Measurements from ENCODE around the gene THSD4.
"Not testable (repeated sequence)": the region's sequence is repeated elsewhere in the genome, so short reads cannot be mapped to it uniquely, and the experiment has no call there.

Gene THSD4

DNA sequence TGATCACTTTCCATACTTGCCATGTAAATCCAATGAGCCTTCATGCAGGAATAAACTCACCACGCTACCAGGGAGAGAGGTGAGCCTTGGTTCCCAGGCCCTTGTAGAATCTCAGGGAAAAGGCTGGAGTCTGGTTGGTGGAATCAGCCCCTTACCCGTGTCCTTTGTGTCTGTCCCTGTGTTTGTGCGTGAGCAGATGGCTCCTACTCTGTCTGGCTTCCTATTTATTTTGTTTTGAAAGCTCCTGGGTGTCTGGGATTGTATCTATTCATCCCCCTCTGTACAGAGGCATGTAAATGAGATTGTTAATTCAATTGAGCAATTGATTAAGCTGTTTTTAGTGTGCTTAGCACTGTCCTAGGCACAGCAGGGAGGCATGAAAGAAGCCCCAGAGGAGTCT lies 278.1 kb downstream of the THSD4 start:
- no peak for DNase-seq

- no peak for DNase-seq
Observed at GRCh38 chr15:71396536-71397125, 281.4 kb downstream of the THSD4 start.

DNA sequence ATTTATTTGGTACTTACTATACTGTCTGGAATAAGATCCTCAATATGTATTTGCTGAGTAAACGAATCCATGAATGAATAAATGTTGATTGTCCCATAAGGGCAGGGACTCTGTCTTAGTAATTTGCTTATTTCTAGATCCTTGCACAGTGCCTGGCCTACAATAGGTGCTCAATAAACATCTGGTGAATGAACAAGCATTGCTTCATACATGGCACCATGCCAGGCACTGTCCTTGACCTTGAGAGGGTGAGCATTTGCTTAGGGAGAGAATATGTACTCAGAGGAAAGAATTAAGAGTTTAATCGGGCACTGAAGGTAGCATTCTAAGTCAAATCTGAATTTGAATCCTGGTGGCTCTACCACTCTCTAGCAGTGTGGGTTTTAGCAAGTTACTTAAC lies 282.1 kb downstream of the THSD4 start:
- DNase-seq = no peak

- no peak for DNase-seq
Observed at GRCh38 chr15:71400294-71400693, 285.0 kb downstream of the THSD4 start.

DNA sequence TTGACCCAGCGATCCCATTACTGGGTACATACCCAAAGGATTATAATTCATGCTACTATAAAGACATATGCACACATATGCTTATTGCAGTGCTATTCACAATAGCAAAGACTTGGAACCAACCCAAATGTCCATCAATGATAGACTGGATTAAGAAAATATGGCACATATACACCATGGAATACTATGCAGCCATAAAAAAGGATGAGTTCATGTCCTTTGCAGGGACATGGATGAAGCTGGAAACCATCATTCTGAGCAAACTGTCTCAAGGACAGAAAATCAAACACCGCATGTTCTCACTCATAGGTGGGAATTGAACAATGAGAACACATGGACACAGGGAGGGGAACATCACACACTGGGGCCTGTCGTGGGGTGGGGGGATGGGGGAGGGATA lies 286.5 kb downstream of the THSD4 start:
- DNase-seq = not testable (repeated sequence)

GRCh38 chr15:71409541-71409940 lies 294.3 kb downstream of the THSD4 start:
- DNase-seq = no peak

- no peak for DNase-seq
Observed at GRCh38 chr15:71410347-71410746, 295.1 kb downstream of the THSD4 start.

GRCh38 chr15:71411538-71412482 lies 296.5 kb downstream of the THSD4 start:
- DNase-seq = no peak

GRCh38 chr15:71413419-71413818 lies 298.1 kb downstream of the THSD4 start:
- DNase-seq = no peak

DNA sequence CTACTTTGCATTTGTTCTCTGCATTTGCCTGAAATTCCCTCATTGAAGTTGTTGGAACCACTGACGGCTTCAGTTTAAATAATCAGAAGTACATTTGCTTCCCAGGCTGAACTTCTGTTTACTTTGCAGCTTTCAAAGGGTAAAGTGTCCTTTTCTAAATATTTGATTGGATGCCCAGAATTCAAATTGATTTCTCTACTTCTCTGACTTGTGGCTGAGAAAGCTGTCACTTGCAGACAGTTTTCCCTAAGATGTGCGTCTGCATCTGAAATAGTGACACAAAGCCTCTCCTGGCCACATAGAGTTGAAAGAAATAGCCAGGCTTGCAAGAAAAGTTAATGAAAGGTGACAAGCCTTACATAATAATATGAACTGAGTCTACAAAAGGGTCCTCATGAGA lies 299.6 kb downstream of the THSD4 start:
- DNase-seq = no peak

DNA sequence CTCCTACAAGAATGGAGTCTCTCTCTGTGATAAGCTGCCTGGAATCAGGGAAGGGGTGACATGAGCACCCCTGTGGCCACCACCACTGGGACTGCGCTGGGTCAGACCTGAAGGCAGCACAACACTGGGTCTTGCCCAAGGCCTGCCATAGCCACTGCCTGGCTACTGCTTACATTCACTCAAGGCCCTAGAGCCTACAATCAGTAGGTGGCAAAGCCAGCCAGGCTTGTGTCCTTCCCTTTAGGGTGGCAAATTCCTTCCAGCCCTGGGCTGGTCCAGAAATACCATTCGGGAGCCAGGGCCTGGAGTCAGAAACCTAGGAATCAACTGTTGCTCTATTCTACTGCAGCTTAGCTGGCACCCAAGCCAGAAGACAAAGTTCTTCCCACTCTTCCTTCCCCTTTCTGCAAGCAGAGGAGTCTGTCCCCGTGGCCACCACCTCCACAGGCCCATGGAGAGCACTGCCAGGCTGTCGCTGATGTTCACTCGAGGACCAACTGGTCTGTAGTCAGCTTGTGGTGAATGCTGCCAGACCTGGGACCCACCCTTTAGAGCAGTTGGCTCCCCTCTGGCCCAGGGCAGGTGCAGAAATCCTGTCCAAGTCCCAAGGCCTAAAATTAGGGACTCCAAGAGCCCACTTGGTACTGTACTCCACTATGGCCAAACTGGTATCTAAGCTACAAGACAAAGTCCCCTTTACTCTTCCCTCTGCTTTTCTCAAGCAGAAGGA lies 307.4 kb downstream of the THSD4 start:
- DNase-seq = no peak

GRCh38 chr15:71424765-71425164 lies 309.5 kb downstream of the THSD4 start:
- DNase-seq = no peak

- DNase-seq = no peak
Observed at GRCh38 chr15:71425388-71425787, 310.1 kb downstream of the THSD4 start.

- DNase-seq = no peak
Observed at GRCh38 chr15:71426792-71427191, 311.5 kb downstream of the THSD4 start.

GRCh38 chr15:71430782-71431181 lies 315.5 kb downstream of the THSD4 start:
- no peak for DNase-seq

GRCh38 chr15:71431343-71432336 lies 316.4 kb downstream of the THSD4 start:
- no peak for DNase-seq

GRCh38 chr15:71433402-71433801 lies 318.1 kb downstream of the THSD4 start:
- no peak for DNase-seq

- no peak for DNase-seq
Observed at GRCh38 chr15:71434774-71435173, 319.5 kb downstream of the THSD4 start.

DNA sequence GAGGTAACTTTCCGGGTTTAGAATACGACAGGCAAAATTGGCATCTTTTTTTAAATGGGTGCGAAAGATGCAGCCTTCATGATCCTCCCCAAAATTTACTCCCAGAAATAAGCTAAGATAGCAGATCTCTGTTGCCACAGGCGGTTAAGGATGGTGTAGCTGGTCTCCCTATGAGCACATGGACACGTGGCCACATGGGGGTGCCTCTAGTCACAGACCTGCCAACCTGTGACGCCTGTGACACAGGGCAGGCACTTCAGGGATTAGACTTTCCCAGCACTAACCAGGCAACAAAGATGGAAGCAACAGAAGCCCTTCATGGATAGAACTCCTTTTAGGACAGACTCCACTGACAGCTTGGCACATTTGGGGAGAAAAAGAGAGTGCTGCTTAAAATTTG lies 320.3 kb downstream of the THSD4 start:
- no peak for DNase-seq

DNA sequence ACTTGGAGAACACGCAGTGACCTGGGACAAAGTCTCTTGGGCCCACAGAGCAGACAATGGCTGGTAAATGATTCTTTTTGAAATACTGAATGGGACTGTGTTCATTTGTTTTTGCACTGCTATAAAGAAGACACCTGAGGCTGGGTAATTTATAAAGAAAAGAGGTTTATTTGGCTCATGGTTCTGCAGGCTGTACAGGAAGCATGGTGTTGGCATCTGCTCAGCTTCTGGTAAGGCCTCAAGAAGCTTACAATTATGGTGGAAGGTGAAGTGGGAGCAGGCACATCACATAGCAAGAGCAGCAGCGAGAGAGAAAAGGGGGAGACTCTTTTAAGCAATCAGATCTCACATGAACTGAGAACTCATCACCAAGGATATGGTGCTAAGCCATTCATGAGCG lies 321.6 kb downstream of the THSD4 start:
- no peak for DNase-seq

GRCh38 chr15:71437404-71437803 lies 322.1 kb downstream of the THSD4 start:
- no peak for DNase-seq

DNA sequence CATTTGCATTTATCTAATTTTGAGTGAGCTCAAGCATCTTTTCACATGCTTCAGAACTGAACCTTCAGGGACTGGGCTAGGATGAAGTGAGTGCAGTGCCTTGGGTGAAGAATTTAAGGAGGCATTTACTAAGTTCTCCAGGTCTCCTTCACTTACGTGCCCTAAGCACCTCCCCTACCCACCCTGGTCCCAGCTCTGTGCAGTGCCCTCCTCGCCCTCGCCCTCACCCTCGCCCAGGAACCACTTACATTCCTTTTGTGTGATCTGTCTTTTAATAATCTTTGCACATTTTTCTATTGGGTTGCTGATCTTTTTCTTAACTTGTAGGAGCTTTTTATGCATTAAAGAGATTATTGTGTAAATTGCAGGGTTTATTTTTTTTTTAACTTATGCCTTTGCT lies 322.6 kb downstream of the THSD4 start:
- no peak for DNase-seq
